Astrocyte (in vitro differentiated cells and primary cell): ENCODE measurements around the gene POT1. TPM values are rescaled to one million over a fixed set of nuclear protein-coding genes. Genes with fewer than 3 reads are reported as not detected.

Experiments used
- DNase-seq: peaks from one replicate; pipeline ENCODE4 v3.0.0-alpha.2; 2010; ENCODE audit warnings: low read depth
- FAIRE-seq: peaks from 2 replicates; lab custom pipeline; 2011; peaks lifted over from hg19 to GRCh38; lab: Jason Lieb, UNC
- H2AFZ ChIP-seq: 2 replicates; pipeline ENCODE4 v1.6.0; 2012; ENCODE audit warnings: low read depth, low read length, inconsistent platforms
- H3K27ac ChIP-seq: 2 replicates; pipeline ENCODE4 v1.5.1; 2011; ENCODE audit warnings: low read depth, low read length, inconsistent platforms
- H3K27me3 ChIP-seq: 2 replicates; pipeline ENCODE4 v1.6.0; 2011; ENCODE audit warnings: low read length, inconsistent platforms; ENCODE audit not compliant: insufficient read depth
- H3K36me3 ChIP-seq: 2 replicates; pipeline ENCODE4 v1.5.1; 2011; ENCODE audit warnings: low read length, inconsistent platforms; ENCODE audit not compliant: insufficient read depth
- H3K4me1 ChIP-seq: 2 replicates; pipeline ENCODE4 v1.5.1; 2011; ENCODE audit warnings: low read length, inconsistent platforms; ENCODE audit not compliant: insufficient read depth
- H3K4me2 ChIP-seq: 2 replicates; pipeline ENCODE4 v1.6.0; 2012; ENCODE audit warnings: low read length, inconsistent platforms
- H3K4me3 ChIP-seq: 2 replicates; pipeline ENCODE4 v1.5.1; 2011; ENCODE audit warnings: low read depth, mild to moderate bottlenecking, low read length, inconsistent platforms; ENCODE audit not compliant: insufficient read depth
- H3K79me2 ChIP-seq: 2 replicates; pipeline ENCODE4 v1.6.0; 2012; ENCODE audit warnings: mild to moderate bottlenecking, low read length, inconsistent platforms; ENCODE audit not compliant: insufficient read depth
- H3K9ac ChIP-seq: 2 replicates; pipeline ENCODE4 v1.6.0; 2012; ENCODE audit warnings: mild to moderate bottlenecking, low read length, inconsistent platforms
- H3K9me3 ChIP-seq: 2 replicates; pipeline ENCODE4 v1.5.1; 2012; ENCODE audit warnings: low read depth, mild to moderate bottlenecking, low read length, inconsistent platforms; ENCODE audit not compliant: insufficient read depth
- H4K20me1 ChIP-seq: 2 replicates; pipeline ENCODE4 v1.6.0; 2012; ENCODE audit warnings: low read length, inconsistent platforms; ENCODE audit not compliant: insufficient read depth
- H3K27ac Mint-ChIP-seq: one replicate; pipeline ENCODE4 v1.8.0; 2021; ENCODE audit warnings: mild to moderate bottlenecking, mixed read lengths; ENCODE audit not compliant: unreplicated experiment
- H3K27me3 Mint-ChIP-seq: one replicate; pipeline ENCODE4 v1.8.0; 2021; ENCODE audit warnings: low read depth, mixed read lengths; ENCODE audit not compliant: unreplicated experiment
- H3K36me3 Mint-ChIP-seq: one replicate; pipeline ENCODE4 v1.8.0; 2021; ENCODE audit warnings: low read depth, mixed read lengths; ENCODE audit not compliant: unreplicated experiment
- H3K4me1 Mint-ChIP-seq: one replicate; pipeline ENCODE4 v1.8.0; 2021; ENCODE audit warnings: low read depth, mixed read lengths; ENCODE audit not compliant: unreplicated experiment
- H3K4me3 Mint-ChIP-seq: one replicate; pipeline ENCODE4 v1.8.0; 2021; ENCODE audit warnings: mild to moderate bottlenecking, moderate library complexity, mixed read lengths; ENCODE audit not compliant: unreplicated experiment
- H3K9me3 Mint-ChIP-seq: one replicate; pipeline ENCODE4 v1.8.0; 2021; ENCODE audit warnings: mild to moderate bottlenecking, mixed read lengths; ENCODE audit not compliant: unreplicated experiment
- CTCF ChIP-seq: IDR thresholded peaks from 2 replicates; pipeline ENCODE4 v1.5.1; 2011; ENCODE audit warnings: low read depth, mild to moderate bottlenecking, inconsistent platforms, low read length, moderate library complexity; ENCODE audit not compliant: insufficient read depth
- EZH2 ChIP-seq: IDR thresholded peaks from 2 replicates; pipeline ENCODE4 v1.6.1; 2012; ENCODE audit warnings: mild to moderate bottlenecking, low read length, inconsistent platforms; ENCODE audit not compliant: insufficient read depth
- total RNA-seq: library from RNA; stranded (reverse); gene quantifications from 2 replicates; pipeline ENCODE4 v1.2.1, GENCODE V29; 2021

The POT1 gene
- total RNA-seq, 1 donor from 2014 or later, result 14.6 TPM

- Mint-ChIP-seq H3K27ac (no peak overlapping the region), H3K36me3 (peaks cover 5% of the 10 kb centered on the region), H3K9me3 (no peaks in the 10 kb centered on the region), H3K4me1 (no peaks in the 10 kb centered on the region), H3K27me3 (no peaks in the 10 kb centered on the region), H3K4me3 (no peak overlapping the region)
- Histone ChIP-seq H3K79me2 (no peaks in the 10 kb centered on the region), H3K27me3 (no peaks in the 10 kb centered on the region), H2AFZ (no peak overlapping the region), H3K9me3 (no peaks in the 10 kb centered on the region), H3K36me3 (no peaks in the 10 kb centered on the region), H3K4me2 (no peak overlapping the region), H3K27ac (no peak overlapping the region), H4K20me1 (no peaks in the 10 kb centered on the region), H3K4me3 (no peak overlapping the region), H3K9ac (no peak overlapping the region), H3K4me1 (no peaks in the 10 kb centered on the region)
- FAIRE-seq, result no peak
- no peak for TF ChIP-seq CTCF
- TF ChIP-seq EZH2, result no peak
- no peak for DNase-seq
Measured at GRCh38 chr7:124836173-124836572, 93.5 kb downstream of the POT1 start.

GRCh38 chr7:124818807-124819206, 110.8 kb downstream of the POT1 start:
- no peak overlapping the region for H3K4me3 Mint-ChIP-seq

More at GRCh38 chr7:124818807-124819206, 110.8 kb downstream of the POT1 start:
- no peaks in the 10 kb centered on the region for H3K79me2 ChIP-seq
- Mint-ChIP-seq H3K27ac (no peak overlapping the region), H3K27me3 (no peaks in the 10 kb centered on the region), H3K36me3 (peaks cover 5% of the 10 kb centered on the region), H3K4me1 (no peaks in the 10 kb centered on the region), H3K9me3 (no peaks in the 10 kb centered on the region)
- no peaks in the 10 kb centered on the region for H3K36me3 ChIP-seq
- no peak overlapping the region for H3K9ac ChIP-seq
- H2AFZ ChIP-seq, result no peak overlapping the region
- no peak overlapping the region for H3K4me3 ChIP-seq
- H4K20me1 ChIP-seq, result no peaks in the 10 kb centered on the region
- H3K9me3 ChIP-seq, result no peaks in the 10 kb centered on the region
- no peak for DNase-seq
- no peak for TF ChIP-seq EZH2
- no peak for TF ChIP-seq CTCF
- H3K27me3 ChIP-seq, result no peaks in the 10 kb centered on the region
- no peak overlapping the region for H3K27ac ChIP-seq
- no peak overlapping the region for H3K4me2 ChIP-seq
- no peaks in the 10 kb centered on the region for H3K4me1 ChIP-seq
- no peak for FAIRE-seq
